NT2/D1 (cell line): ENCODE data around the gene EFCAB10.

Source experiments
- SUZ12 ChIP-seq: IDR thresholded peaks from 2 replicates; pipeline ENCODE4 v1.6.1; 2011; ENCODE audit not compliant: insufficient read length, insufficient read depth; ENCODE audit errors: extremely low read depth
- YY1 ChIP-seq: IDR thresholded peaks from 2 replicates; pipeline ENCODE4 v1.6.1; 2011; ENCODE audit not compliant: insufficient read length, insufficient read depth

DNA sequence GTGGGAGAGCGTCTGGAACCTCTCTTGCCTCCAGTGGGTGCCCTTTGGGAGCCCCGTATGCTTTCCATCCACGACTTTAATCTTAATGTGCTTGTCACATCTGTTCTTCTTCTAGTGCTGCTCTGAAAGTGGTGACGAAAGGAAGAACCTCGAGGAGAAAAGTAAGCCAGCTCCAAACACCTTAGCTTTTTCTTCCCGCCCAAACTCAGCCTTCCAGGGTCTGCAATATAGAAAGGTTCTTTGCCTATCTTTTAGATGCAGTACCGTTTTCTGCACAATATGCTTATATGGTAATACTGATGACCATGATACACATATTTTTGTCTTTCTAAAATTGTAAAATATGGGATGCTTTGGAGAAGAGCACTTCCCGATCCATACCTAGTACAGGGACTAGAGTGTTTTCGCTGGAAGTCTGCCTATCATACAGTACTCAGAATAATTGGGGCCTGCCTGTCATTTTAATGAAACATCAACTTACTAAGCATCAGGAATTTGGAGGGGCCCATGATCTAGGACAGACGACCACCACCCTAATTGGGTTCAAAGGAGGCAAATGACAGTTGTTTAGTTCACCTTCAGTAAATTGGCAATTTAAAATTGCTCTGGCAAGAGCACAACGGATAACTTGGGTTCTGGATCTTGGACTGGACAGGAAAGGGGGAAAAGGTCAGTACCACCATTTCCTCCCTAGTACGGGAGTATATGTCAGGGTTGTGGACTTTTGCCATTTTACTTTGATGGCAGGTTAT is 48.4 kb downstream of the EFCAB10 start:
- TF ChIP-seq YY1, result no peak
- TF ChIP-seq SUZ12, result no peak
